Keratinocyte (primary cell): ENCODE measurements around the gene FOXK2.

Experiments
- CTCF ChIP-seq, 3 experiments: IDR thresholded peaks in 1 of 3; conservative IDR thresholded peaks in 1 of 3; optimal IDR thresholded peaks in 1 of 3; 2 replicates in 2 of 3; 3 replicates in 1 of 3; pipeline versions ENCODE3 to v1.5.1; 2011; ENCODE audit warnings: low read length in 3 of 3, mild to moderate bottlenecking in 3 of 3, moderate library complexity in 2 of 3, control low read depth in 1 of 3, inconsistent platforms in 1 of 3; ENCODE audit not compliant: insufficient read depth in 2 of 3; ENCODE audit errors: extremely low read depth in 1 of 3
- EZH2 ChIP-seq: IDR thresholded peaks from one replicate; pipeline ENCODE4 v1.6.1; 2012; ENCODE audit warnings: inconsistent platforms, mild to moderate bottlenecking, low read length, moderate library complexity

GRCh38 chr17:82619211-82619610 lies 99.7 kb downstream of the FOXK2 start:
- no peak for TF ChIP-seq EZH2
- no peak for TF ChIP-seq CTCF (optimal IDR thresholded peaks at IDR 0.05 in 1 of 3, IDR thresholded peaks at IDR 0.05 in 1 of 3, conservative IDR thresholded peaks at IDR 0.05 in 1 of 3; ENCODE audit: extremely low read depth in 1 of 3, insufficient read depth in 2 of 3, low read length in 3 of 3)
